Osteoblast (primary cell): ENCODE data around the gene ZRANB1. TPM values are rescaled to one million over a fixed set of nuclear protein-coding genes. Genes with fewer than 3 reads are reported as not detected.

Experiments
- DNase-seq: peaks from one replicate; pipeline ENCODE4 v3.0.0; 2011; ENCODE audit warnings: low spot score, mixed read lengths; ENCODE audit not compliant: insufficient read length; ENCODE audit errors: missing footprints
- H2AFZ ChIP-seq: 2 replicates; pipeline ENCODE4 v1.6.0; 2011; ENCODE audit warnings: mild to moderate bottlenecking, low read length
- H3K27ac ChIP-seq: 2 replicates; pipeline ENCODE4 v1.5.1; 2011; ENCODE audit warnings: mild to moderate bottlenecking, low read depth, low read length, moderate library complexity
- H3K27me3 ChIP-seq: 2 replicates; pipeline ENCODE4 v1.6.0; 2012; ENCODE audit warnings: mild to moderate bottlenecking, control low read depth, inconsistent platforms, low read length, moderate library complexity; ENCODE audit not compliant: insufficient read depth
- H3K36me3 ChIP-seq: 2 replicates; pipeline ENCODE4 v1.5.1; 2011; ENCODE audit warnings: mild to moderate bottlenecking, low read length, control low read depth, moderate library complexity; ENCODE audit not compliant: insufficient read depth
- H3K4me1 ChIP-seq: 2 replicates; pipeline ENCODE4 v1.5.1; 2011; ENCODE audit warnings: mild to moderate bottlenecking, low read length, control low read depth, moderate library complexity; ENCODE audit not compliant: insufficient read depth
- H3K4me2 ChIP-seq: 2 replicates; pipeline ENCODE4 v1.6.0; 2011; ENCODE audit warnings: mild to moderate bottlenecking, low read length; ENCODE audit not compliant: insufficient read depth
- H3K4me3 ChIP-seq: fragments of 200-600 bp; sonication (generic); 3 replicates; pipeline ENCODE4 v1.5.1; 2012; ENCODE audit warnings: mild to moderate bottlenecking, low read length, inconsistent platforms; ENCODE audit not compliant: insufficient read depth
- H3K79me2 ChIP-seq: 2 replicates; pipeline ENCODE4 v1.6.0; 2012; ENCODE audit warnings: mild to moderate bottlenecking, low read length, control low read depth, inconsistent platforms; ENCODE audit not compliant: insufficient read depth
- H3K9me3 ChIP-seq: 2 replicates; pipeline ENCODE4 v1.5.1; 2011; ENCODE audit warnings: low read depth, low read length, control low read depth
- H4K20me1 ChIP-seq: 2 replicates; pipeline ENCODE4 v1.6.0; 2012; ENCODE audit warnings: mild to moderate bottlenecking, low read length, control low read depth; ENCODE audit not compliant: insufficient read depth
- CTCF ChIP-seq: IDR thresholded peaks from 2 replicates; pipeline ENCODE4 v1.5.1; 2011; ENCODE audit warnings: mild to moderate bottlenecking, low read depth, low read length, moderate library complexity; ENCODE audit errors: extremely low read depth
- total RNA-seq: library from RNA; depleted of rRNA; stranded (reverse); fragments of >200 nt; gene quantifications from 2 replicates; pipeline ENCODE4 v1.2.3, GENCODE V29; 2012

ZRANB1 gene
- total RNA-seq, 1 donor = 34.7 TPM

GRCh38 chr10:124898471-124898870 lies 43.5 kb upstream of the ZRANB1 start:
- no peaks in the 10 kb centered on the region for H4K20me1 ChIP-seq
- DNase-seq = no peak
- H3K4me1 ChIP-seq = no peaks in the 10 kb centered on the region
- no peaks in the 10 kb centered on the region for H3K79me2 ChIP-seq
- no peaks in the 10 kb centered on the region for H3K36me3 ChIP-seq
- no peaks in the 10 kb centered on the region for H3K9me3 ChIP-seq
- H3K27me3 ChIP-seq = no peaks in the 10 kb centered on the region
- H2AFZ ChIP-seq = no peak overlapping the region
- TF ChIP-seq CTCF = no peak
- no peak overlapping the region for H3K27ac ChIP-seq
- H3K4me2 ChIP-seq = no peak overlapping the region
- H3K4me3 ChIP-seq = no peak overlapping the region

GRCh38 chr10:124899151-124899550 lies 42.8 kb upstream of the ZRANB1 start:
- no peaks in the 10 kb centered on the region for H3K36me3 ChIP-seq
- TF ChIP-seq CTCF = no peak
- no peaks in the 10 kb centered on the region for H4K20me1 ChIP-seq
- H3K4me1 ChIP-seq = no peaks in the 10 kb centered on the region
- no peak overlapping the region for H3K4me3 ChIP-seq
- no peak overlapping the region for H3K4me2 ChIP-seq
- no peak for DNase-seq
- no peaks in the 10 kb centered on the region for H3K79me2 ChIP-seq
- no peak overlapping the region for H2AFZ ChIP-seq
- H3K9me3 ChIP-seq = no peaks in the 10 kb centered on the region
- H3K27ac ChIP-seq = no peak overlapping the region
- H3K27me3 ChIP-seq = no peaks in the 10 kb centered on the region

- DNase-seq = no peak
- Histone ChIP-seq H3K27ac (no peak overlapping the region), H4K20me1 (no peaks in the 10 kb centered on the region), H3K4me1 (peaks cover 14% of the 10 kb centered on the region), H3K9me3 (no peaks in the 10 kb centered on the region), H3K27me3 (no peaks in the 10 kb centered on the region), H3K4me2 (no peak overlapping the region), H3K79me2 (no peaks in the 10 kb centered on the region), H3K36me3 (no peaks in the 10 kb centered on the region), H3K4me3 (no peak overlapping the region), H2AFZ (no peak overlapping the region)
- TF ChIP-seq CTCF = no peak
Observed at GRCh38 chr10:124902462-124902861, 39.5 kb upstream of the ZRANB1 start.

GRCh38 chr10:124903111-124903510 lies 38.8 kb upstream of the ZRANB1 start:
- Histone ChIP-seq H3K27ac (no peak overlapping the region), H4K20me1 (no peaks in the 10 kb centered on the region), H3K27me3 (no peaks in the 10 kb centered on the region), H3K36me3 (no peaks in the 10 kb centered on the region), H3K4me1 (peaks cover 16% of the 10 kb centered on the region), H2AFZ (no peak overlapping the region), H3K4me3 (no peak overlapping the region), H3K4me2 (no peak overlapping the region), H3K79me2 (no peaks in the 10 kb centered on the region), H3K9me3 (no peaks in the 10 kb centered on the region)
- DNase-seq = no peak
- no peak for TF ChIP-seq CTCF
